ENCODE measurements around the gene TKFC.

- TF ChIP-seq CTCF (IDR thresholded peaks at IDR 0.05) (no peak), POLR2A (IDR thresholded peaks at IDR 0.05) (no peak)
Measured at GRCh38 chr11:61357894-61358239, 24.8 kb downstream of the TKFC start.

Measured in adrenal gland (tissue), 5 donors.